Panc1 (cell line): ENCODE data around the gene PIP5K1C.

Experiments
- CTCF ChIP-seq: fragments of 450-650 bp; IDR thresholded peaks from 2 replicates; pipeline ENCODE4 v1.5.1; 2017; ENCODE audit warnings: mild to moderate bottlenecking
- POLR2AphosphoS5 ChIP-seq: IDR thresholded peaks from 2 replicates; pipeline ENCODE4 v1.6.1; 2012; ENCODE audit warnings: mild to moderate bottlenecking, low read depth, low read length, moderate library complexity
- REST ChIP-seq, 2 experiments: IDR thresholded peaks; 2 replicates each; pipeline ENCODE4 v1.6.1; 2011 to 2012; ENCODE audit warnings: low read depth in 2 of 2, control low read depth in 1 of 2, low read length in 1 of 2, mild to moderate bottlenecking in 1 of 2, moderate library complexity in 1 of 2; ENCODE audit not compliant: insufficient read depth in 1 of 2
- SIN3A ChIP-seq: IDR thresholded peaks from 2 replicates; pipeline ENCODE4 v1.6.1; 2012; ENCODE audit warnings: low read depth, mild to moderate bottlenecking, low read length, moderate library complexity, borderline replicate concordance; ENCODE audit not compliant: insufficient read depth
- TCF7L2 ChIP-seq: IDR thresholded peaks from 2 replicates; pipeline ENCODE4 v1.6.1; 2011; ENCODE audit warnings: mild to moderate bottlenecking, low read depth, low read length, inconsistent platforms

- TF ChIP-seq CTCF, result no peak
- TF ChIP-seq SIN3A, result no peak
- no peak for TF ChIP-seq REST (IDR thresholded peaks at IDR 0.05; ENCODE audit: insufficient read depth in 1 of 2, low read depth in 2 of 2, low read length in 1 of 2)
- TF ChIP-seq POLR2AphosphoS5, result no peak
- TF ChIP-seq TCF7L2, result no peak
Measured at GRCh38 chr19:3619631-3620012, 80.6 kb downstream of the PIP5K1C start.
